HCT116 (cell line): Measurements from ENCODE around the gene LHCGR. TPM values are rescaled to one million over a fixed set of nuclear protein-coding genes. Genes with fewer than 3 reads are reported as not detected.

Source experiments
- ATAC-seq: fragments of 200-7000 bp; cut with Tn5 transposase; 2 replicates; pipeline ENCODE4 v1.9.1; 2020; ENCODE audit warnings: mild to moderate bottlenecking, moderate library complexity
- BruUV-seq: library from RNA; stranded (reverse); fragments of 400-500 nt; replicated peaks from 2 replicates; lab custom pipeline; 2021; lab: Mats Ljungman, UMichigan
- CTCF ChIA-PET: fragments of 300-600 bp; sonication (Branson Sonifier 250); formaldehyde crosslinking; loops from one replicate; lab custom pipeline; 2021; ENCODE audit warnings: antibody characterized with exemption; lab: Charles Lee
- POLR2A ChIA-PET: fragments of 300-600, 350-600 bp; sonication (Branson Sonifier 250); formaldehyde crosslinking; loops from one replicate; lab custom pipeline; 2021; ENCODE audit warnings: antibody characterized with exemption; lab: Charles Lee
- RAD21 ChIA-PET, 2 experiments: fragments of 300-600 bp; sonication (Branson Sonifier 250); formaldehyde crosslinking; loops; one replicate each; lab custom pipeline; 2023; ENCODE audit warnings: low total read pairs in 2 of 2; ENCODE audit not compliant: uncharacterized antibody in 2 of 2, unreplicated experiment in 2 of 2, low non-redundant PET in 1 of 2; lab: Charles Lee
- DNase-seq: peaks from one replicate; pipeline ENCODE4 v3.0.0-alpha.2; 2010; ENCODE audit warnings: low read depth, low spot score
- H2AFZ ChIP-seq: fragments of 200-600 bp; shearing (Covaris generic), sonication (generic); 2 replicates; pipeline ENCODE4 v1.6.1; 2017; ENCODE audit warnings: low read depth, mixed run types, mixed read lengths, antibody characterized with exemption, low read length; ENCODE audit not compliant: poor library complexity, severe bottlenecking
- H3K27ac ChIP-seq: 2 replicates; pipeline ENCODE4 v1.5.1; 2012; ENCODE audit warnings: low read depth, low read length
- H3K27me3 ChIP-seq: fragments of 200-600 bp; sonication (generic); 2 replicates; pipeline ENCODE4 v1.6.1; 2016; ENCODE audit warnings: mixed run types, low read length, mixed read lengths; ENCODE audit not compliant: insufficient read depth
- H3K36me3 ChIP-seq, 2 experiments: fragments of 200-500 bp in 1 of 2; fragments of 200-600 bp in 1 of 2; sonication (Bioruptor generic) in 1 of 2; sonication (generic) in 1 of 2; 2 replicates each; pipeline versions ENCODE4 v1.5.1 to v1.6.1; 2014 to 2016; ENCODE audit warnings: low read length in 2 of 2, inconsistent platforms in 1 of 2, mixed read lengths in 1 of 2, mixed run types in 1 of 2; ENCODE audit not compliant: insufficient read depth in 2 of 2, control insufficient read depth in 1 of 2
- H3K4me1 ChIP-seq, 2 experiments: fragments of 200-600 bp in 1 of 2; sonication (generic) in 1 of 2; 2 replicates each; pipeline versions ENCODE4 v1.5.1 to v1.6.1; 2012 to 2017; ENCODE audit warnings: low read length in 2 of 2, inconsistent platforms in 1 of 2, mild to moderate bottlenecking in 1 of 2, mixed read lengths in 1 of 2, mixed run types in 1 of 2, moderate library complexity in 1 of 2; ENCODE audit not compliant: insufficient read depth in 2 of 2, control insufficient read depth in 1 of 2
- H3K4me2 ChIP-seq: fragments of 200-600 bp; sonication (generic); 2 replicates; pipeline ENCODE4 v1.6.1; 2017; ENCODE audit warnings: mixed run types, low read length, mixed read lengths
- H3K4me3 ChIP-seq, 2 experiments: fragments of 200-600 bp in 1 of 2; sonication (generic) in 1 of 2; replicated peaks in 1 of 2; 2 replicates each; pipeline ENCODE4 v1.5.1; 2011 to 2016; ENCODE audit warnings: low read length in 2 of 2, control low read depth in 1 of 2, low read depth in 1 of 2, mild to moderate bottlenecking in 1 of 2, mixed read lengths in 1 of 2, mixed run types in 1 of 2
- H3K79me2 ChIP-seq: fragments of 200-600 bp; sonication (generic); 2 replicates; pipeline ENCODE4 v1.6.1; 2017; ENCODE audit warnings: mild to moderate bottlenecking, mixed run types, low read length, moderate library complexity, mixed read lengths; ENCODE audit not compliant: insufficient read depth
- H3K9ac ChIP-seq: fragments of 200-600 bp; sonication (generic); 2 replicates; pipeline ENCODE4 v1.6.1; 2016; ENCODE audit warnings: low read length, mixed read lengths
- H3K9me2 ChIP-seq: fragments of 200-600 bp; sonication (generic), shearing (Covaris generic); 2 replicates; pipeline ENCODE4 v1.6.1; 2017; ENCODE audit warnings: mixed run types, mild to moderate bottlenecking, moderate library complexity; ENCODE audit not compliant: insufficient read depth
- H3K9me3 ChIP-seq, 2 experiments: fragments of 200-500 bp in 1 of 2; fragments of 200-600 bp in 1 of 2; sonication (Bioruptor generic) in 1 of 2; sonication (generic) in 1 of 2; 2 replicates each; pipeline ENCODE4 v1.6.1; 2014 to 2017; ENCODE audit warnings: low read length in 2 of 2, mixed read lengths in 2 of 2, inconsistent platforms in 1 of 2, low read depth in 1 of 2, mild to moderate bottlenecking in 1 of 2, mixed run types in 1 of 2, moderate library complexity in 1 of 2; ENCODE audit not compliant: control insufficient read depth in 1 of 2, insufficient read depth in 1 of 2
- H4K20me1 ChIP-seq: fragments of 200-600 bp; sonication (generic), shearing (Covaris generic); 2 replicates; pipeline ENCODE4 v1.6.1; 2017; ENCODE audit warnings: mixed run types, mild to moderate bottlenecking, moderate library complexity; ENCODE audit not compliant: insufficient read depth
- ATF3 ChIP-seq: IDR thresholded peaks from 2 replicates; pipeline ENCODE4 v1.6.1; 2012
- FOSL1 ChIP-seq: IDR thresholded peaks from 2 replicates; pipeline ENCODE4 v1.6.1; 2012; ENCODE audit warnings: low read depth
- JUND ChIP-seq: IDR thresholded peaks from 2 replicates; pipeline ENCODE4 v1.6.1; 2012
- REST ChIP-seq: IDR thresholded peaks from 2 replicates; pipeline ENCODE4 v1.6.1; 2012; ENCODE audit warnings: low read depth
- SIN3A ChIP-seq: IDR thresholded peaks from 2 replicates; pipeline ENCODE4 v1.6.1; 2012; ENCODE audit warnings: low read depth
- SP1 ChIP-seq: IDR thresholded peaks from 2 replicates; pipeline ENCODE4 v1.6.1; 2012; ENCODE audit warnings: low read depth
- TCF7L2 ChIP-seq: IDR thresholded peaks from 2 replicates; pipeline ENCODE4 v1.7.0; 2011; ENCODE audit warnings: borderline replicate concordance, inconsistent platforms; ENCODE audit not compliant: insufficient read depth, insufficient read length; ENCODE audit errors: extremely low read depth
- YY1 ChIP-seq: IDR thresholded peaks from 2 replicates; pipeline ENCODE4 v1.6.1; 2011; ENCODE audit warnings: low read length, low read depth, moderate library complexity, mild to moderate bottlenecking; ENCODE audit not compliant: insufficient replicate concordance; ENCODE audit errors: extremely low read depth
- intact Hi-C: fragments of 100-400 bp; cut with micrococcal nuclease; formaldehyde crosslinking; loops from 2 replicates; pipeline ENCODE4 v1.10.0; 2022
- total RNA-seq: library from RNA; stranded (reverse); gene quantifications from one replicate; pipeline ENCODE4 v1.2.1, GENCODE V29; 2021; ENCODE audit not compliant: unreplicated experiment
- TF ChIP-seq, protein P1 (sequence below): IDR thresholded peaks from 2 replicates; pipeline ENCODE4 v1.6.1; 2012

Gene LHCGR
- total RNA-seq, 1 experiment from 2014 or later, result not detected

GRCh38 chr2:48750128-48750739 is 5.3 kb downstream of the LHCGR start (continued):
- TF ChIP-seq SIN3A (no peak), TCF7L2 (no peak), REST (no peak)

DNA sequence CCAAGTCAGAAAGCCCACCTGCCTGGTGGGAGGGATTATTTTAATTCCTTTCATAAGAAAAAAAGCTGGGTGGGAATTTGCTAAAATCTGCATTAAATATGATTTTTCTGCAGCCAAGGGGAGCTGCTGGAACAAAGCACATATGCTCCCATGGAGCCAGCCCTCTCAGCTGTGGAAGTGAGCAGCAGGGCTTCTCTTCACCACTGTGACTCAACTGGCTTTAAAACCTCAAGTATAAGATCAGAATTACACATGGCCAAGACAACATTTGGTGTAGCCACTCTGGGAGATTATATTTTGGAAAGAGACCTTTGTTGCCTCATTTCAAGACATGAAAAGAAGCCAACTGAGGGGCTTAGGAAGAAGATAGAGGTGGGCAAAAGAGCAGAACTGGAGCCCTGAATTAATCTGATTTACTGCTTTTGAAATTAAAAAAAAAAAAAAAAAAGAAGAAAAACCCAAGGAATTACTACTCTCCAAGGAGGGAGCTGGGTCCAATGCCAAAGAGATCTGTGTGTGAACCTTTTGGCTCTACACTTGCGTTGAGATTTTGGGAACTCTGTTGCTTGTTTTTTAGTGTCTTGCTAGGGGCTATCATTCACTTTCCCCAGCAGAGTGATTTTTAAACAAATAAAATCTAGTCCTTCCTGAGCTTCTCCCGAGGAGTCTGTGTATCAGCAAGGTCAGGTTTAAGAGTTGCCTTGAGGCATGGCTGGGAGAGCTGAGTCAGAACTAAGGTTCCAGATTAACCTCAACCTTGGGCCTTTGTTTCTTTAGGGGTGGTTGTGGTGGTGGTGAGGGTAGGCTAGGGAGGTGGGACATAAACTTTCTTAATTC is 6.0 kb downstream of the LHCGR start:
- no peak overlapping the region for H3K9ac ChIP-seq
- intact Hi-C loops, result no loop called here
- CTCF ChIA-PET, result no interaction called here
- TF ChIP-seq YY1 (no peak), REST (no peak), FOSL1 (no peak), SP1 (no peak), TCF7L2 (no peak), JUND (no peak), ATF3 (no peak)
- TF ChIP-seq, protein P1, sequence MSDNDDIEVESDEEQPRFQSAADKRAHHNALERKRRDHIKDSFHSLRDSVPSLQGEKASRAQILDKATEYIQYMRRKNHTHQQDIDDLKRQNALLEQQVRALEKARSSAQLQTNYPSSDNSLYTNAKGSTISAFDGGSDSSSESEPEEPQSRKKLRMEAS, result no peak
- TF ChIP-seq, all 23 proteins: peak for 0
- Histone ChIP-seq H4K20me1 (no peaks in the 10 kb centered on the region), H3K4me1 (no peaks in the 10 kb centered on the region), H3K4me3 (no peak overlapping the region), H3K9me2 (no peaks in the 10 kb centered on the region), H3K27ac (no peak overlapping the region), H3K27me3 (no peaks in the 10 kb centered on the region; the same call in 1 of the 2 replicates), H3K4me2 (no peak overlapping the region), H3K79me2 (no peaks in the 10 kb centered on the region), H3K36me3 (no peaks in the 10 kb centered on the region), H3K9me3 (no peaks in the 10 kb centered on the region), H2AFZ (no peak overlapping the region)
- ChIA-PET RAD21 (no interaction called here), POLR2A (no interaction called here)
- no peak for ATAC-seq
- BruUV-seq, result no TSS peak
- DNase-seq, result no peak
